Measurements from ENCODE around the gene OPN3.
"Not testable (repeated sequence)": the region's sequence is repeated elsewhere in the genome, so short reads cannot be mapped to it uniquely, and the experiment has no call there.

Gene OPN3, protein sequence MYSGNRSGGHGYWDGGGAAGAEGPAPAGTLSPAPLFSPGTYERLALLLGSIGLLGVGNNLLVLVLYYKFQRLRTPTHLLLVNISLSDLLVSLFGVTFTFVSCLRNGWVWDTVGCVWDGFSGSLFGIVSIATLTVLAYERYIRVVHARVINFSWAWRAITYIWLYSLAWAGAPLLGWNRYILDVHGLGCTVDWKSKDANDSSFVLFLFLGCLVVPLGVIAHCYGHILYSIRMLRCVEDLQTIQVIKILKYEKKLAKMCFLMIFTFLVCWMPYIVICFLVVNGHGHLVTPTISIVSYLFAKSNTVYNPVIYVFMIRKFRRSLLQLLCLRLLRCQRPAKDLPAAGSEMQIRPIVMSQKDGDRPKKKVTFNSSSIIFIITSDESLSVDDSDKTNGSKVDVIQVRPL

DNA sequence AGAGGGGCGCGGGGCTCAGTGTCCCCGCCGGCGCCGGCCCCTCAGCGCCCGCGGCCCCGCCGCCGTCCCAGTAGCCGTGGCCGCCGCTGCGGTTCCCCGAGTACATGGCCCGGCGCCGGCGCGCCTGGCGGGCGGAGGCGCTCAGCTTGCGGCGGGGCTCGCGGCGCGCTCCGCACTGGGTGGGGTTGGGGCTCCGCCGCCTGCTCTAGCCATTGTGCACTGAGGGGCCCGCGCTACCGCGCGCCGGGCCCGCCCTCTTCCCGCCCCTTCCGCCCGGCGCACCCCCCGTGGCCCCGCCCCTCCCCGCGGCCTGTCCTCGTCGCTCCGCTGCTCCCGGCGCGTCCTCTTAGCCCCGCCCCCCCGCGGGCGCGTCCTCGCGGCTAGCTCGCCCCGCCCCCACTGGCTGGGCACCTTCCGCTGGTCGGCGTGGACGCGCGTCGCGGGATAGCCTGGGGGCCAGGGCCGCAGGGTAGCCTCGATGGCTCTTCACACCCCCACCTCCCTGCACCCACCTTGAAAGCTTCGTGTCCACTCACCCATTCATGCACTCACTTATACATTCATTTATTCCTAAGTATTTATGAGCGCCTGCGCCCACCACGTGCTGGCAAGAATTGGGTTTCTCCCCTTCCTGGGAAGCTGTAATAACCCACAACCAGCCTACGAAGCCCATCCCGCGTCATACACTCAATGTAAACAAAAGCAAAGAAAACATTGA lies at the start of gene OPN3, which contains the start of gene CHML:
Gene OPN3 (minus strand): TSS at position 221 of the 718 bp plus-strand sequence. CDS start 115 bp downstream, at position 106.
Gene CHML (minus strand): TSS at position 221 of the 718 bp plus-strand sequence. CDS start 4,603 bp downstream, outside the sequence.
- peak; percentile 94 for DNase-seq

DNA sequence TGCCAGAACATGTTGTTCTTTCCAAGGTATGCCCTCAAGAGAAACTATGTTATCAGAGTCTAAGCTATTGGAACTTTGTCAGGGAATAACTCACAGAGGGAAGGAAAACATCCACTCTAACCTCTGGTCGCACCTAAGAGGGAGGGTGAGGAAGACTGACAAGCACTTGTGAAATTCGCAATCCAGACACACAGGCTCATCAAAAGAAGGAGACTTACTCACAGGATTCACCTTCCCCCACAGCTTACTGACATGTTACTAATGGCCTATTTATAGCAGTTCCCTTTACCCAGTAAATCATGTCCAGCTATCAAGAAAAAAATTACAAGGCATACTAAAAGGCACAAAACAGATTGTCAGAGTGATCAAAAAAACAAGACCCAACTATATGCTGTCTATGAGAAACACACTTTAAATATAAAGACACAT lies 48.8 kb upstream of the OPN3 start:
- no peak for DNase-seq

DNA sequence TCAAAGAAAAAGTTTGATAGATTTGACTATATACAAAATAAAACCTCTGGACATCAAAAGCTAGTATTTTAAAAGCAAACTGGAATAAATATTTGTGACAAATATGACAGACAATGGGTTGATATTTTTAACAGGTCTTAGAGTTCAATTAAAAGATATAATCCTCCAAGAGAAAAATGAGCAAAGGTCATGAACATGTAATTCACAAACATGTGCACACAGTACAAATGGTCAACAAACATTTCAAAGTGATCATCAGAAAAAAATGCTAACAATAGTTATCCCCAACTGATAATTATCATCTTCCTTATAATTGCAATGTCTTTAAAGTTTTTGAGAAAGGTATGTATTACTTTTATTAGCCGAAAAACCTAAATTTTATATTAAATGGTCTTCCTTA lies 43.9 kb upstream of the OPN3 start:
- DNase-seq: no peak

DNA sequence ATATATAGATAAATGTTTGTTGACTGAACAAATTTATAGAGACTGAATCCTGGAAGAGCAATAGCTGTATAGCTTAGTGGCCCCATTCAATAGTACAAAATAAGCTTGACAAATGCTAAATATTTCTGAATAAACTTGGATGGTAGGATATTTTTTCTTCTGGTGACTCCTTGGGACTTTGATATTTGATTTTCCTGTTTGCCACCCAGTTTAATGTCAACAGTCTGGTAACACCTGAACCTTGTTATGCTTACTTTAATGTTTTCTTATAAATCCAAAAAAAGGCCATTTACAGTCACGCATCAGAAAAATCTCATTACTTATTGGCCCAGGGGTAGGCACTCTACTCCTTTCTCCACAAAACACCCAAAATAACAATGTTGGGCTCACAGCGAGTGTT lies 42.8 kb upstream of the OPN3 start:
- no peak for DNase-seq

GRCh38 chr1:241681861-241682448 lies 41.8 kb upstream of the OPN3 start:
- DNase-seq: not testable (repeated sequence)

GRCh38 chr1:241679961-241680360 lies 39.8 kb upstream of the OPN3 start:
- DNase-seq: no peak

DNA sequence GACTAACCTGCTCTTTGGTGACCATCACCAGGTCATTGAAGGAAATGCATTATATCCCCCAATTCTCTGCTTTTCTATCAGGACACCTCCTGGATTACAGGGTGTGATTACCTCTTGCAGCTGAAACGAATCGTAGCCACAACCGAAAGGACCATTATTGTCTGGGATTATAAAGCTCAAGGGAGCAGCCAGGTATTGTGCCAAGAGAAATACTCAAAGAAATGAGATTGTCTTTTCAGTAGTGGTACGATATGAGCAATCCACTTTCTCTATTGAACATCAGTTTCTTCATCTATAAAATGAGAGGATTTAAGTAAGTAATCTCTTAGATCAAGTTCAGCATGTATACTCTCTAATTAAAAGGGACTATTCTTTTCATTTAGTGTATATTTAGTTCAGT lies 39.2 kb upstream of the OPN3 start:
- DNase-seq: no peak

DNA sequence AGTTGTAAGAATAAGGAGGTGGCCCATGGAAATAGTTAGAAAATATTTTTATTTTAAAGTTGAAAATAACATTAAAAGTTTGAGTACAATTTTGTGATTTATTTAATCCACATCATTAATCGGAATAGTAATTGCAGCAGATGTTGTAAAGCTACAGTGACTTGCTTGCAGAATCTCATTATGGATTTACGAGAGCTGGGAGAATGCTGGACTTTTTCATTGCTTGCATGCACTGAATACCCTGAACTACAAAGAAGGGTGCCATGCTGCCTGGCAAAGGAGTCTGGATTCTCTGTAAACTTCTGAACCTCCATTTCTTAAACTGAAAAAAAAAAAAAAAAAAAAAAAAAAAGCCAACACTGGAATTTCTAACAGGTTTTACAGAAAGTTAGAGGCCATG lies 38.4 kb upstream of the OPN3 start:
- no peak for DNase-seq

DNA sequence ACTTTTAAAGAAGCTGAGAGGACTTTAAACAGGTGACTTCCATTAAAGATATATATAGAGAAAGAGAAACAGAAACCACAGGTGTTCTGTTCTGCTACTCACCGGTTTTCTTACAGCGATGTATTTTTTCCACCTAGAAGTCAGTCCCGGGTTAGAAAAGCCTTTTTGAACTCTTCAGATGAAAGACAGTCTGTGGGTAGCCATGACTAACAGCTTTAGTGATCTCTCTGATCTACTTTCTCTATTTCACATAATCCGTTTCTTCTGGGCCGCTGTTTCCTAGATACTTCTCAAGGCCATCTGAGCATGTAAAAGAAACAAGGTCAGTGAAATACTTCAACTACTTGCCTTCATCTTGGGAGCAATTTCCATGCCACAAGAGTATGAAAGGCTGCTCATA lies 37.0 kb upstream of the OPN3 start:
- DNase-seq: no peak

GRCh38 chr1:241675983-241676382 lies 35.8 kb upstream of the OPN3 start:
- DNase-seq: no peak

GRCh38 chr1:241674805-241675384 lies 34.7 kb upstream of the OPN3 start:
- DNase-seq: no peak

- no peak for DNase-seq
Measured at GRCh38 chr1:241672301-241672700, 32.1 kb upstream of the OPN3 start.

GRCh38 chr1:241666419-241666818 lies 26.2 kb upstream of the OPN3 start:
- DNase-seq: no peak

- no peak for DNase-seq
Measured at GRCh38 chr1:241660424-241660972, 20.3 kb upstream of the OPN3 start.

- not testable (repeated sequence) for DNase-seq
Measured at GRCh38 chr1:241659016-241659415, 18.8 kb upstream of the OPN3 start.

DNA sequence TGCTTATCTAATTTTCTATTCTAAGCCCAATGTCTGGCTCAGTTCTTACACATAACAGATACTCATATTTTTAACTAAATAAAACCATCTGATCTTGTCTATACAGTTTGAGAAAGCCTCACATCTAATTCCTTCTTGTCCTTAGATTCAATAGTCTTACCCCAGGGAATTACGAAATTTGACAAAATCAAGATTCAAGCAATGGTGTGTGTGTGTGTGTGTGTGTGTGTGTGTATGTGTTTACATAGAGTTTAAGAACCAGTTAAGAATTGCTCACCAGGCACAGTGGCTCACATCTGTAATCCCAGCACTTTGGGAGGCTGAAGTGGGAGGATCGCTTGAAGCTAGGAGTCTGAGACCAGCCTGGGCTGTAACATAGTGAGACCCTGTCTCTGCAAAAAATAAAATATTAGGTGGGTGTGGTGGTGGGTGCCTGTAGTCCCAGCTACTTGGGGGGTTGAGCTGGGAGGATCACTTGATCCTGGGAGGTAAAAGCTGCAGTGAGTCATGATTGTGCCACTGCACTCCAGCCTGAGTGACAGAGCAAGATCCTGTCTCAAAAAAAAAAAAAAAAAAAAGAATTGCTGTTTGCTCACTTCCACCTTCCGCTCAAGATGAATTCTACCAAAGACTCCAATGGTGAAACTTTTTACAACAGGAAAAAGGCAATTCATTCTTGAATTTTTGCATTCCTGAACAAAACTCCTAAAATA lies 18.1 kb upstream of the OPN3 start:
- DNase-seq: no peak

DNA sequence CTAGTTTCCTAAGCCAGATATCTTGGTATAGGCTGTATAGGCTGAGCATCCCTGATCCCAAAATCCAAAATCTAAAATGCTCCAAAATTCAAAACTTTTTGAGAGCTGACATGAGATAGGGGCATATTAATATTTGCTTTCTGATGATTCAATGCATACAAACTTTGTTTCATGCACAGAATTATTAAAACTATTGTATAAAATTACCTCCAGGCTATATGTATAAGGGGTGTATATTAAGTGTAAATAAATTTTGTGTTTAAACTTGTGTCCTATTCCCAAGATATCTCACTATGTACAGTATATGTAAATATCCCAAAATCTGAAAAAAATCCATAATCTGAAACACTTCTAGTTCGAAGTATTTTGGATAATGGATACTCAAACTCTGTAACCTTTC lies 14.5 kb upstream of the OPN3 start:
- DNase-seq: no peak

DNA sequence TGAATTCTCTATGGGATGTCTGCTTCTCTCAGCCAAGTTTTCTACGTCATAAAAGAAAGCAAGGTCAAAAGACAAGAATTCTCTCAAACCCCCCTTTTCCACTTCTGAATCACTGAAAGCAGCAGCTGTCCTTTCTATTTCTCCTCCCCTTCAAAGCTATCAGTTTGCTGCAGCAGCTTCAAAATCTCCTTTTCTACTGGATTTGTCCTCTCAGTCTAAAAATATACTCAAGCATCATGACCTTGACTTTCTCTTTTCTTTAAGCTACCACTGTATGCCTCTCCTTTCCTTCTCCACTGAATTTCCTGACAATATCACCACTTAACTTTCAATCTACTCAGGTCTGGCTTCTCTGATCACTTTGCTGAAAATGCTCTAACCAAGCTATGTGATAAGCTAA lies 13.8 kb upstream of the OPN3 start:
- no peak for DNase-seq

- DNase-seq: no peak
Measured at GRCh38 chr1:241652012-241652411, 11.8 kb upstream of the OPN3 start, which contains the start of gene WDR64. TSS of gene WDR64 (plus strand) at chr1:241652281. CDS start at chr1:241652485, 204 bp downstream.

GRCh38 chr1:241648159-241648558 lies 8.0 kb upstream of the OPN3 start:
- DNase-seq: no peak

DNA sequence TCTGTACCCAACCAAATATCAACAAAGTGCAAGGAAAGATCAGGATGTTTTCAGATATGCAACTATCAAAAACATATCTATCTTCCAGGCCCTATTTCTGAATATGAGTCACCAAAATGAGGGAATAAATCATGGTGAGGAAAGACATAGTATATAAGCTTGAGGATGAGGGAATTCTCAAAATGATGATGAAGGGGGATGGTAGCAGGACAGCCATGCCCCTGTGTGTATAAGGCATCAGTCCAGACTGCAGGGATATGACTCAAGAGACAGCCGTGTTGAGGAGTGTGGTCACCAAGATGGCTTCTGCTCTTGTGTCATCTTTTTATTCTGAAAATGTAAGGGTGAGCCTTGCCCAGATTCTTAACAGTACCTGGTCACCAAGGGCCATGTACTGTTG lies 7.5 kb upstream of the OPN3 start:
- no peak for DNase-seq

GRCh38 chr1:241646201-241646600 lies 6.0 kb upstream of the OPN3 start:
- DNase-seq: no peak
